Breast epithelium (tissue), 4 donors: ENCODE data around the gene LANCL2. TPM values are rescaled to one million over a fixed set of nuclear protein-coding genes. Genes with fewer than 3 reads are reported as not detected.
"Not testable (repeated sequence)": the region's sequence is repeated elsewhere in the genome, so short reads cannot be mapped to it uniquely, and the experiment has no call there.

Source experiments
- DNase-seq, 2 donors: peaks; one replicate each; pipeline ENCODE4 v3.0.0-alpha.2; 2019; ENCODE audit warnings: low spot score in 2 of 2
- H3K27ac ChIP-seq, 2 donors: fragments of 200-600 bp; sonication (generic) in 1 of 2; one replicate each; pipeline ENCODE4 v1.5.1; 2016 to 2019; ENCODE audit warnings: mild to moderate bottlenecking in 1 of 2
- H3K27me3 ChIP-seq, 2 donors: fragments of 200-600 bp; sonication (generic) in 1 of 2; one replicate each; pipeline versions ENCODE4 v1.5.1 to v1.6.0; 2017 to 2019; ENCODE audit warnings: control low read depth in 1 of 2, mild to moderate bottlenecking in 1 of 2
- H3K36me3 ChIP-seq: fragments of 200-600 bp; one replicate; pipeline ENCODE4 v1.5.1; 2019
- H3K4me1 ChIP-seq, 2 donors: fragments of 200-600 bp; sonication (generic); one replicate each; pipeline ENCODE4 v1.5.1; 2016 to 2019; ENCODE audit warnings: control low read depth in 1 of 2
- H3K4me3 ChIP-seq, 3 donors: fragments of 200-600 bp; sonication (generic); 1 replicate in 2 of 3; 2 replicates in 1 of 3; pipeline ENCODE4 v1.5.1; 2016 to 2019; ENCODE audit warnings: mild to moderate bottlenecking in 3 of 3, moderate library complexity in 2 of 3
- H3K9me3 ChIP-seq, 2 donors: fragments of 200-600 bp; sonication (generic) in 1 of 2; one replicate each; pipeline ENCODE4 v1.5.1; 2016 to 2019; ENCODE audit warnings: control low read depth in 1 of 2
- POLR2A ChIP-seq: fragments of 450-650 bp; IDR thresholded peaks from one replicate; pipeline ENCODE4 v1.6.1; 2016; ENCODE audit warnings: antibody characterized with exemption, mild to moderate bottlenecking, moderate library complexity
- POLR2AphosphoS5 ChIP-seq, 3 donors: sonication (generic); formaldehyde crosslinking; IDR thresholded peaks; one replicate each; pipeline ENCODE4 v1.6.1; 2017; ENCODE audit warnings: antibody characterized with exemption in 3 of 3
- intact Hi-C: fragments of 100-400 bp; cut with DNase I; formaldehyde crosslinking; loops from one replicate; pipeline ENCODE4 v1.15.1; 2023; ENCODE audit warnings: low total_unique reads
- total RNA-seq, 3 donors: library from RNA; depleted of rRNA; stranded (reverse); fragments of >200 nt; gene quantifications; one replicate each; pipeline ENCODE4 v1.1.0, GENCODE V29; 2016
- TF ChIP-seq, protein P1 (sequence below), 3 donors: fragments of 450-650 bp; IDR thresholded peaks; one replicate each; pipeline ENCODE4 v1.5.1; 2016 to 2017; ENCODE audit warnings: antibody characterized with exemption in 3 of 3, mild to moderate bottlenecking in 3 of 3, moderate library complexity in 3 of 3

LANCL2 gene
- total RNA-seq, 3 donors from 2014 or later = 11.8 to 22.4 (median 20.2) TPM

DNA sequence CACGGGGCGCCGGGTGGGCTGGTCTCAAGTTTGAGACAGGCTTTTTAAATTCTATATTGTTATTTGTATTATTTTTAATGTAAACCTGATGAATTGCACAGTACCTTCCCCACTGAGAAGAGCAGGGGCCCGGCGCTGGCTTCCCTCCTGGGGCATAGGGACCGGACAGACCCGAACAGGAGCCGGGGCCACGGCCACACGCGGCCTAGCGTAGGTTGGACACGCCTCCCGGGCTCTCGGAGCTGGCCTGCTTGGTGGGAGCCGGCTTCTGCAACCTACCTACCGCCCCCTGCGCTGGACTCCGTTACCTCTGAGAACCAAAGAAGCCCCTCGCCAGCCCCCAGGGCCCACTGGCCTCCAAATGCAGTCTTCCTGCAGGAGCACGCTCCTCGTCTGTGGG lies 19.8 kb upstream of the LANCL2 start:
- no peak for TF ChIP-seq POLR2AphosphoS5 (IDR thresholded peaks at IDR 0.05)
- H3K4me3 ChIP-seq = no peak overlapping the region
- intact Hi-C loops = no loop called here
- H3K27ac ChIP-seq = no peak overlapping the region
- H3K4me1 ChIP-seq = peaks cover 0 to 6% of the 10 kb centered on the region in 2 donors
- H3K9me3 ChIP-seq = no peaks in the 10 kb centered on the region
- DNase-seq = no peak
- no peaks in the 10 kb centered on the region for H3K36me3 ChIP-seq
- H3K27me3 ChIP-seq = peaks cover 0 to 6% of the 10 kb centered on the region in 2 donors

DNA sequence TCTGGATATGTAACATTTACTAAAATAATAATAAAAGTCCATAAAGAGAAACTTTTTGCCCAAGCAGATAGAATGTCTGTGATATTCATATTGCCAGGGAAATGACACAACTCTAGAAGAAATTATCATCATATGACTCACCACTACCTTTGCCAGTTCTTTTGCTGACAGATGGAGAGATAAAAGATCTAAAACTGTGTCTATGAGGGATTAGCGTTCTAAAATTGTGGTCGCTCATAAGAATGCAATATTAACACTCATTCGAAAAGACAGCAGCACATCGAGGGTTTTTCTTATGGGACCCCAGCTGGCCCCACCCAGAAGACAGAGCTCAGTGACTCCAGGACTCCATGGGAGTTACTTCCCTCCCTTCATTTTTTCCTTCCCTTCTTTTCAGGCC lies 16.6 kb upstream of the LANCL2 start:
- H3K36me3 ChIP-seq = no peaks in the 10 kb centered on the region
- no peak overlapping the region for H3K27ac ChIP-seq
- no peak for TF ChIP-seq POLR2AphosphoS5 (IDR thresholded peaks at IDR 0.05)
- no peak for TF ChIP-seq POLR2A
- TF ChIP-seq, protein P1, sequence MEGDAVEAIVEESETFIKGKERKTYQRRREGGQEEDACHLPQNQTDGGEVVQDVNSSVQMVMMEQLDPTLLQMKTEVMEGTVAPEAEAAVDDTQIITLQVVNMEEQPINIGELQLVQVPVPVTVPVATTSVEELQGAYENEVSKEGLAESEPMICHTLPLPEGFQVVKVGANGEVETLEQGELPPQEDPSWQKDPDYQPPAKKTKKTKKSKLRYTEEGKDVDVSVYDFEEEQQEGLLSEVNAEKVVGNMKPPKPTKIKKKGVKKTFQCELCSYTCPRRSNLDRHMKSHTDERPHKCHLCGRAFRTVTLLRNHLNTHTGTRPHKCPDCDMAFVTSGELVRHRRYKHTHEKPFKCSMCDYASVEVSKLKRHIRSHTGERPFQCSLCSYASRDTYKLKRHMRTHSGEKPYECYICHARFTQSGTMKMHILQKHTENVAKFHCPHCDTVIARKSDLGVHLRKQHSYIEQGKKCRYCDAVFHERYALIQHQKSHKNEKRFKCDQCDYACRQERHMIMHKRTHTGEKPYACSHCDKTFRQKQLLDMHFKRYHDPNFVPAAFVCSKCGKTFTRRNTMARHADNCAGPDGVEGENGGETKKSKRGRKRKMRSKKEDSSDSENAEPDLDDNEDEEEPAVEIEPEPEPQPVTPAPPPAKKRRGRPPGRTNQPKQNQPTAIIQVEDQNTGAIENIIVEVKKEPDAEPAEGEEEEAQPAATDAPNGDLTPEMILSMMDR (IDR thresholded peaks at IDR 0.05) = no peak
- no peak overlapping the region for H3K4me3 ChIP-seq
- no peaks in the 10 kb centered on the region for H3K9me3 ChIP-seq
- peaks cover 0 to 6% of the 10 kb centered on the region in 2 donors for H3K4me1 ChIP-seq
- no peak for DNase-seq
- intact Hi-C loops = no loop called here
- H3K27me3 ChIP-seq = peaks cover 0 to 6% of the 10 kb centered on the region in 2 donors

DNA sequence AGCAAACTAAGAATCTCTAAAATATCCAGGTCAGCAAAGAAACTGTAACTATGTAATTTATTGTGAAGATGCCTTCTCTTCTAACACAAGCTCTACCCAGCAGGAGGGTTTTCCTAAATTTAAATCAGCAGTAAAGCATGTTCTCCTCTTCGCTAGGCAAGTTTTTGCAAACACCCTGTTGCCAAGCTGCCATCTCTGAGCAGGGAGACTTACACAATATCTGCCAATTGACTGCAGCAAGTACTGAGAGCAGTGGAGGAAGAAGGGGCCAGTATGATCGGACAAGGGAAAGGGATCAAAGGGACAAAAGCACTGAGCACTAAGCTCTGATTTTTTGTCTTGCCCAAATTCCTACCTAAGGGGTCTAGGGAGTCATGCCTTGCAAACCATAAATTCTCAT lies 16.0 kb upstream of the LANCL2 start:
- TF ChIP-seq, protein P1 (IDR thresholded peaks at IDR 0.05) = no peak
- no peak for TF ChIP-seq POLR2AphosphoS5 (IDR thresholded peaks at IDR 0.05)
- TF ChIP-seq POLR2A = no peak
- H3K27ac ChIP-seq = no peak overlapping the region
- no peak for DNase-seq
- H3K4me3 ChIP-seq = no peak overlapping the region
- no peaks in the 10 kb centered on the region for H3K36me3 ChIP-seq
- intact Hi-C loops = no loop called here
- H3K4me1 ChIP-seq = peaks cover 0 to 6% of the 10 kb centered on the region in 2 donors
- H3K9me3 ChIP-seq = no peaks in the 10 kb centered on the region
- peaks cover 0 to 6% of the 10 kb centered on the region in 2 donors for H3K27me3 ChIP-seq

DNA sequence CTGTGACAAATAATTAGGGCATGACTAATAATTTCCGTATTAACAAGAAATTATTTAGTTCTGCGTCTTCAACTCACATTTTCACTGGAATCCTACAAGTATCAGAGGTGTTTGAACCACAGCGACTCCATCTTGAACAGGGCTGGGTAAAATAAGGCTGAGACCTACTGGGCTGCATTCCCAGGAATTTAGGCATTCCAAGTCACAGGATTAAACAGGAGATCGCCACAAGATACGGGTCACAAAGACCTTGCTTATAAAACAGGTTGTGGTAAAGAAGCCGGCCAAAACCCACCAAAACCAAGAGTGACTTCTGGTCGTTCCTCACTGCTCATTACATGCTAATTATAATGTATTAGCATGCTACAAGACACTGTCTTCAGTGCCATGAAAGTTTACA lies 14.9 kb upstream of the LANCL2 start:
- Histone ChIP-seq H3K4me1 (peaks cover 0 to 6% of the 10 kb centered on the region in 2 donors), H3K27me3 (no peaks in the 10 kb centered on the region), H3K4me3 (no peak overlapping the region), H3K36me3 (no peaks in the 10 kb centered on the region), H3K9me3 (no peaks in the 10 kb centered on the region), H3K27ac (no peak overlapping the region)
- TF ChIP-seq POLR2A = no peak
- TF ChIP-seq, protein P1 (IDR thresholded peaks at IDR 0.05) = no peak
- no peak for TF ChIP-seq POLR2AphosphoS5 (IDR thresholded peaks at IDR 0.05)
- no peak for DNase-seq
- intact Hi-C loops = no loop called here

DNA sequence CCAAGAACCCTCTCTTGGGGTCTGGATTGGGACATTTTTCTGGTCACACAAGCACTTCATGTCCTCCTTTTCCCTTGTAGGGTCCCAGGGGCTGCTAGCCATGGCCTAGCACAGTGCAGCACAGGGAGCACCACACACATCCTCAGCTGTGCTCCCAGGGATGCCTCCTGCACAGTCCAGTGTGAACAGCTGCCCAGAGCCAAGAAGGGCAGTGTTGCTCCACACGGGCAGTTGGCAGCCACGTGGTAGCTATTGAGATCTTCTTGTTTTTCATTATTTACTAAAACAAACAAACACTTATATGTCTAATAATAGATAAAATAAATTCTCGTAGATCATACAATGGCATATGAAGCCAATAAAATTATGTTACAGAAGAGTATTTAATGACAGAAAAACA lies 13.9 kb upstream of the LANCL2 start:
- Histone ChIP-seq H3K27ac (no peak overlapping the region), H3K36me3 (no peaks in the 10 kb centered on the region), H3K27me3 (no peaks in the 10 kb centered on the region), H3K4me1 (peaks cover 0 to 6% of the 10 kb centered on the region in 2 donors), H3K9me3 (no peaks in the 10 kb centered on the region), H3K4me3 (no peak overlapping the region)
- intact Hi-C loops = no loop called here
- DNase-seq = no peak
- TF ChIP-seq POLR2AphosphoS5 (IDR thresholded peaks at IDR 0.05) = no peak
- TF ChIP-seq POLR2A = no peak
- TF ChIP-seq, protein P1 (IDR thresholded peaks at IDR 0.05) = no peak

DNA sequence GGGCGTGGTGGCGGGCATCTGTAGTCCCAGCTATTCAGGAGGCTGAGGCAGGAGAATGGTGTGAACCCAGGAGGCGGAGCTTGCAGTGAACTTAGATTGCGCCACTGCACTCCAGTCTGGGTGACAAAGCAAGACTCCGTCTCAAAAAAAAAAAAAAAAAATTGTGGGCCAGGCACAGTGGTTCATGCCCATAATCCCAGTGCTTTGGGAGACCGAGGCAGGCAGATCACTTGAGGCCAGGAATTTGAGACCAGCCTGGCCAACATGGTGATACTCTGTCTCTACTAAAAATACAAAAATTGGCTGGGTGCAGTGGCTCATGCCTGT lies 12.2 kb upstream of the LANCL2 start:
- H3K27ac ChIP-seq, H3K9me3 ChIP-seq, H3K4me1 ChIP-seq, DNase-seq, intact Hi-C loops, H3K36me3 ChIP-seq, H3K27me3 ChIP-seq, H3K4me3 ChIP-seq: not testable (repeated sequence)
